GM18873 (cell line): ENCODE data around the gene CD74.
"Not testable (repeated sequence)": the region's sequence is repeated elsewhere in the genome, so short reads cannot be mapped to it uniquely, and the experiment has no call there.

Source experiments
- ATAC-seq: cut with Tn5 transposase; IDR thresholded peaks from one replicate; pipeline ENCODE4 v1.9.1; 2021; ENCODE audit warnings: mild to moderate bottlenecking, moderate library complexity, moderate number of reproducible peaks; ENCODE audit not compliant: unreplicated experiment, low FRiP score

The CD74 gene

GRCh38 chr5:150442699-150443080, 30.0 kb upstream of the CD74 start:
- ATAC-seq, result no peak

GRCh38 chr5:150441813-150442698, 29.3 kb upstream of the CD74 start:
- no peak for ATAC-seq

GRCh38 chr5:150440948-150441812, 28.5 kb upstream of the CD74 start:
- ATAC-seq, result no peak

GRCh38 chr5:150438873-150439546, 26.3 kb upstream of the CD74 start:
- no peak for ATAC-seq

- ATAC-seq, result peak; percentile 81
Observed at GRCh38 chr5:150436141-150436680, 23.5 kb upstream of the CD74 start.

GRCh38 chr5:150434464-150434863, 21.8 kb upstream of the CD74 start:
- no peak for ATAC-seq

GRCh38 chr5:150431574-150431973, 18.9 kb upstream of the CD74 start:
- ATAC-seq, result no peak

- no peak for ATAC-seq
Observed at GRCh38 chr5:150431048-150431447, 18.3 kb upstream of the CD74 start.

GRCh38 chr5:150429410-150429873, 16.7 kb upstream of the CD74 start:
- ATAC-seq, result no peak

- no peak for ATAC-seq
Observed at GRCh38 chr5:150428978-150429377, 16.3 kb upstream of the CD74 start.

- ATAC-seq, result no peak
Observed at GRCh38 chr5:150428106-150428876, 15.6 kb upstream of the CD74 start.

GRCh38 chr5:150426165-150426564, 13.5 kb upstream of the CD74 start:
- not testable (repeated sequence) for ATAC-seq

- ATAC-seq, result no peak
Observed at GRCh38 chr5:150422758-150423157, 10.0 kb upstream of the CD74 start.

GRCh38 chr5:150422075-150422474, 9.4 kb upstream of the CD74 start:
- ATAC-seq, result no peak

GRCh38 chr5:150419630-150420270, 7.0 kb upstream of the CD74 start:
- no peak for ATAC-seq

GRCh38 chr5:150413902-150414790, 1.4 kb upstream of the CD74 start:
- ATAC-seq, result not testable (repeated sequence)

- ATAC-seq, result no peak
Observed at GRCh38 chr5:150413176-150413901, 629 bp upstream of the CD74 start.
